H1 (cell line): ENCODE results near the gene KANSL1L. TPM values are rescaled to one million over a fixed set of nuclear protein-coding genes. Genes with fewer than 3 reads are reported as not detected.

Source experiments
- CTCF ChIA-PET: fragments of 300-600 bp; sonication (Branson Sonifier 250); formaldehyde crosslinking; loops from one replicate; lab custom pipeline; 2021; ENCODE audit not compliant: partially characterized antibody; lab: Charles Lee
- POLR2A ChIA-PET: fragments of 300-600 bp; sonication (Branson Sonifier 250); formaldehyde crosslinking; loops from one replicate; lab custom pipeline; 2021; ENCODE audit warnings: inconsistent platforms; ENCODE audit not compliant: partially characterized antibody; lab: Charles Lee
- DNase-seq, 2 experiments: peaks; one replicate each; pipeline versions ENCODE4 v3.0.0 to v3.0.0-alpha.2; 2010 to 2022; ENCODE audit warnings: low spot score in 2 of 2, low read depth in 1 of 2, mixed read lengths in 1 of 2
- FAIRE-seq: peaks from 2 replicates; lab custom pipeline; 2011; peaks lifted over from hg19 to GRCh38; lab: Jason Lieb, UNC
- H2AFZ ChIP-seq: 2 replicates; pipeline ENCODE4 v1.8.1; 2012; ENCODE audit warnings: low read length, inconsistent platforms
- H2AK5ac ChIP-seq: 2 replicates; pipeline ENCODE4 v1.6.1; 2013; ENCODE audit warnings: low read depth, low read length
- H2BK120ac ChIP-seq: replicated peaks from 2 replicates; pipeline ENCODE3; 2013; ENCODE audit warnings: low read depth, low read length, inconsistent platforms
- H2BK12ac ChIP-seq: 2 replicates; pipeline ENCODE4 v1.6.1; 2013; ENCODE audit warnings: low read depth, low read length
- H2BK15ac ChIP-seq: 2 replicates; pipeline ENCODE4 v1.6.1; 2013; ENCODE audit warnings: low read length
- H2BK20ac ChIP-seq: 2 replicates; pipeline ENCODE4 v1.6.1; 2013; ENCODE audit warnings: low read length
- H2BK5ac ChIP-seq: 2 replicates; pipeline ENCODE4 v1.6.1; 2013; ENCODE audit warnings: low read depth, low read length
- H3K14ac ChIP-seq: 2 replicates; pipeline ENCODE4 v1.6.1; 2013; ENCODE audit warnings: inconsistent platforms; ENCODE audit not compliant: insufficient read length
- H3K18ac ChIP-seq: 2 replicates; pipeline ENCODE4 v1.6.1; 2013; ENCODE audit warnings: low read length; ENCODE audit errors: extremely low read depth
- H3K23ac ChIP-seq: 2 replicates; pipeline ENCODE4 v1.6.1; 2013; ENCODE audit warnings: inconsistent platforms; ENCODE audit not compliant: insufficient read length
- H3K23me2 ChIP-seq: 2 replicates; pipeline ENCODE4 v1.6.1; 2013; ENCODE audit warnings: low read depth, low read length
- H3K27ac ChIP-seq: 2 replicates; pipeline ENCODE4 v1.6.1; 2011; ENCODE audit warnings: low read depth, low read length, inconsistent platforms
- H3K27me3 ChIP-seq, 4 experiments: replicated peaks in 1 of 4; 1 replicate in 1 of 4; 2 replicates in 3 of 4; pipeline versions ENCODE4 v1.6.1 to v1.8.1; 2011 to 2013; ENCODE audit warnings: low read length in 3 of 4, mild to moderate bottlenecking in 3 of 4, inconsistent platforms in 2 of 4, mixed read lengths in 2 of 4, moderate library complexity in 1 of 4; ENCODE audit not compliant: control insufficient read depth in 3 of 4, insufficient read depth in 3 of 4; ENCODE audit errors: extremely low read depth in 1 of 4
- H3K36me3 ChIP-seq, 4 experiments: 2 replicates each; pipeline versions ENCODE4 v1.6.1 to v1.8.1; 2011 to 2013; ENCODE audit warnings: mild to moderate bottlenecking in 4 of 4, low read length in 3 of 4, moderate library complexity in 2 of 4, control low read depth in 1 of 4, inconsistent platforms in 1 of 4; ENCODE audit not compliant: insufficient read depth in 4 of 4, control insufficient read depth in 2 of 4
- H3K4ac ChIP-seq: replicated peaks from 2 replicates; pipeline ENCODE3; 2013; ENCODE audit warnings: low read length, low read depth, mixed read lengths, inconsistent platforms; ENCODE audit not compliant: insufficient read length
- H3K4me1 ChIP-seq, 4 experiments: replicated peaks in 1 of 4; 1 replicate in 1 of 4; 2 replicates in 3 of 4; pipeline versions ENCODE4 v1.6.1 to v1.8.1; 2011 to 2013; ENCODE audit warnings: low read length in 3 of 4, inconsistent platforms in 2 of 4, mixed read lengths in 1 of 4; ENCODE audit not compliant: insufficient read depth in 4 of 4, control insufficient read depth in 3 of 4
- H3K4me2 ChIP-seq, 2 experiments: 2 replicates each; pipeline versions ENCODE4 v1.6.1 to v1.8.1; 2011 to 2013; ENCODE audit warnings: low read depth in 2 of 2, low read length in 2 of 2, control low read depth in 1 of 2, inconsistent platforms in 1 of 2, mild to moderate bottlenecking in 1 of 2; ENCODE audit not compliant: insufficient read depth in 1 of 2
- H3K4me3 ChIP-seq, 4 experiments: fragments of 200-600, 300-600 bp in 1 of 4; sonication (generic), shearing (Covaris generic), sonication (Bioruptor Twin) in 1 of 4; 2 replicates each; pipeline versions ENCODE4 v1.5.1 to v1.8.1; 2011 to 2016; ENCODE audit warnings: low read length in 4 of 4, low read depth in 3 of 4, control low read depth in 2 of 4, inconsistent platforms in 2 of 4, mild to moderate bottlenecking in 2 of 4, mixed read lengths in 1 of 4, moderate library complexity in 1 of 4; ENCODE audit not compliant: insufficient read depth in 2 of 4; ENCODE audit errors: extremely low read depth in 1 of 4
- H3K56ac ChIP-seq: replicated peaks from 2 replicates; pipeline ENCODE3; 2013; ENCODE audit warnings: low read depth, mild to moderate bottlenecking, mixed read lengths, low read length, inconsistent platforms; ENCODE audit not compliant: insufficient read length
- H3K79me1 ChIP-seq: 2 replicates; pipeline ENCODE4 v1.6.1; 2013; ENCODE audit warnings: low read depth, low read length, control low read depth
- H3K79me2 ChIP-seq, 2 experiments: 2 replicates each; pipeline versions ENCODE4 v1.6.1 to v1.8.1; 2012 to 2013; ENCODE audit warnings: low read length in 2 of 2, mild to moderate bottlenecking in 2 of 2, inconsistent platforms in 1 of 2; ENCODE audit not compliant: insufficient read depth in 2 of 2, control insufficient read depth in 1 of 2
- H3K9ac ChIP-seq, 4 experiments: replicated peaks in 1 of 4; 1 replicate in 1 of 4; 2 replicates in 3 of 4; pipeline versions ENCODE4 v1.6.1 to v1.8.1; 2011 to 2013; ENCODE audit warnings: low read depth in 3 of 4, low read length in 3 of 4, control low read depth in 2 of 4, mild to moderate bottlenecking in 2 of 4, moderate library complexity in 2 of 4, inconsistent platforms in 1 of 4; ENCODE audit errors: extremely low read depth in 1 of 4
- H3K9me3 ChIP-seq, 2 experiments: 2 replicates each; pipeline versions ENCODE4 v1.6.1 to v1.8.1; 2012 to 2013; ENCODE audit warnings: mild to moderate bottlenecking in 2 of 2, moderate library complexity in 2 of 2, control low read depth in 1 of 2, inconsistent platforms in 1 of 2, low read depth in 1 of 2, low read length in 1 of 2, mixed read lengths in 1 of 2; ENCODE audit not compliant: insufficient read depth in 2 of 2
- H4K20me1 ChIP-seq, 2 experiments: replicated peaks in 1 of 2; 2 replicates each; pipeline versions ENCODE3 to v1.8.1; 2011 to 2013; ENCODE audit warnings: inconsistent platforms in 2 of 2, low read length in 2 of 2, mild to moderate bottlenecking in 1 of 2; ENCODE audit not compliant: insufficient read depth in 2 of 2, control insufficient read depth in 1 of 2
- H4K5ac ChIP-seq: 2 replicates; pipeline ENCODE4 v1.6.1; 2013; ENCODE audit warnings: low read length, low read depth, mixed read lengths, inconsistent platforms; ENCODE audit not compliant: insufficient read length
- H4K8ac ChIP-seq: 2 replicates; pipeline ENCODE4 v1.8.0; 2013; ENCODE audit warnings: mild to moderate bottlenecking, moderate library complexity, low read length, inconsistent platforms; ENCODE audit not compliant: insufficient read depth; ENCODE audit errors: extremely low read depth
- H4K91ac ChIP-seq: replicated peaks from 2 replicates; pipeline ENCODE3; 2013; ENCODE audit warnings: low read length, mixed read lengths, inconsistent platforms; ENCODE audit not compliant: insufficient read length
- BRCA1 ChIP-seq: IDR thresholded peaks from 2 replicates; pipeline ENCODE4 v1.6.1; 2012; ENCODE audit warnings: low read depth, low read length, improper control_type of control experiment
- CHD2 ChIP-seq: IDR thresholded peaks from 2 replicates; pipeline ENCODE4 v1.6.1; 2012; ENCODE audit warnings: low read length, improper control_type of control experiment
- GABPA ChIP-seq: IDR thresholded peaks from 2 replicates; pipeline ENCODE4 v1.6.1; 2011; ENCODE audit warnings: mild to moderate bottlenecking, low read length, moderate library complexity, borderline replicate concordance; ENCODE audit not compliant: insufficient read depth
- JUN ChIP-seq: IDR thresholded peaks from 2 replicates; pipeline ENCODE4 v1.6.1; 2011; ENCODE audit warnings: low read depth, mild to moderate bottlenecking, improper control_type of control experiment, low read length
- NANOG ChIP-seq: IDR thresholded peaks from 2 replicates; pipeline ENCODE4 v1.6.1; 2011; ENCODE audit warnings: low read length, low read depth, mild to moderate bottlenecking, inconsistent platforms; ENCODE audit not compliant: insufficient read depth, poor library complexity, severe bottlenecking
- POLR2AphosphoS5 ChIP-seq: IDR thresholded peaks from 2 replicates; pipeline ENCODE4 v1.6.1; 2011; ENCODE audit warnings: low read depth, low read length
- SP1 ChIP-seq: IDR thresholded peaks from 2 replicates; pipeline ENCODE4 v1.6.1; 2011; ENCODE audit warnings: low read depth, low read length
- TAF1 ChIP-seq: IDR thresholded peaks from 2 replicates; pipeline ENCODE4 v1.6.1; 2011; ENCODE audit warnings: mild to moderate bottlenecking, low read depth, low read length
- TCF12 ChIP-seq: IDR thresholded peaks from 2 replicates; pipeline ENCODE4 v1.6.1; 2011; ENCODE audit warnings: low read depth, mild to moderate bottlenecking, low read length
- YY1 ChIP-seq: IDR thresholded peaks from 2 replicates; pipeline ENCODE4 v1.6.1; 2011; ENCODE audit warnings: low read depth, mild to moderate bottlenecking, low read length
- WGBS, 2 experiments: shearing (Covaris generic) in 1 of 2; methylation state at CpG; one replicate each; pipeline versions ENCODE4 v1.1.6 to v1.1.7; 2013 to 2015; ENCODE audit warnings: low lambda C conversion rate in 2 of 2, mixed read lengths in 2 of 2, inconsistent platforms in 1 of 2, low coverage in 1 of 2, missing lambda C conversion rate in 1 of 2; ENCODE audit not compliant: insufficient replicate concordance in 2 of 2, insufficient coverage in 1 of 2, insufficient read length in 1 of 2; ENCODE audit errors: extremely low coverage in 1 of 2, missing lambda C conversion rate in 1 of 2; 5-methylcytosine and 5-hydroxymethylcytosine counted together
- polyA plus RNA-seq, 7 experiments: library from polyadenylated mRNA; depleted of rRNA in 3 of 7; stranded (reverse) in 5 of 7; unstranded in 2 of 7; fragments of >200 nt in 5 of 7; fragments of 200-250 nt in 2 of 7; gene quantifications; 1 replicate in 5 of 7; 2 replicates in 1 of 7; 4 replicates in 1 of 7; pipeline versions ENCODE4 v1.2.1 to v1.2.3, GENCODE V29; 2011 to 2013; ENCODE audit warnings: missing spikeins in 2 of 7, mixed read lengths in 2 of 7
- total RNA-seq: library from RNA; stranded (reverse); fragmentation: NEBNext Ultra II Directional; extraction: Animal tissue kit (Norgen Biotek cat#: 25700); gene quantifications from 2 replicates; pipeline ENCODE4 v1.2.1, GENCODE V29; 2021
- TF ChIP-seq, protein P1 (sequence below), 3 experiments: IDR thresholded peaks; 1 replicate in 2 of 3; 2 replicates in 1 of 3; pipeline versions ENCODE4 v1.5.1 to v1.6.1; 2011; ENCODE audit warnings: low read length in 3 of 3, mild to moderate bottlenecking in 3 of 3, inconsistent platforms in 2 of 3, low read depth in 1 of 3, moderate library complexity in 1 of 3; ENCODE audit not compliant: insufficient read depth in 1 of 3; ENCODE audit errors: control extremely low read depth in 1 of 3

The KANSL1L gene
- total and polyA plus RNA-seq, 2 of the 8 experiments (the other 6 are each of a cell fraction or from before 2014, with no cell fraction given), result 5.4 to 17.2 TPM

DNA sequence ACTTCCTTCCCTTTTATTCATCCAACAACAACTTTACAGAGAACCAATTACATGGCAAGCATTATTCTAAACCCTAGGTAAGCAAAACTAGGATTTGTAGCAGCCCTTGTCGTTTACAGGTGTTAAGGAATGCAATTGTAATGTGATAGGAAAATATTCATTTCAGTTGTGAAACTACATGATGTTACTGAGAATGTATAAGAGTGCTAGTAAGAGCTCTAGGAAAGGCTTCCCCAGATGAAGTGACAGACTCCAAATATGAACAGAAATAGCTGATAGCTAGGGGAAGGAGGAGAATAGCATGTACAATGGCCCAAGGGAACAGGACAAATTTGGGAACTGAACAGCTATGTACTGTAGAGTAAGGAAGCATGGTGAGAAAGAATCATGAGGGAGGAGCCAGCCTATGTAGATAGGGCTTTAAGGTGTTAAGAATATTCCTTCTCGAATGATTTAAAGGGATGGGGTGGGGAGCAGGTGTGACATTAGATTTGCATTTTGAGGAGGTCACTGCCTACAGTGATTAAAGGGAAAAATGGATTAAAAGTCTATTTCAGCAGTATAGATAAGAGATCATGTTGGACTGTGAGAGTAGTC, 137.0 kb downstream of the KANSL1L start:
- FAIRE-seq (no peak), DNase-seq (no peak)
- Histone ChIP-seq H3K79me2 (no peaks in the 10 kb centered on the region), H3K4ac (no peak overlapping the region), H3K4me1 (no peaks in the 10 kb centered on the region), H3K9me3 (no peaks in the 10 kb centered on the region), H3K9ac (no peak overlapping the region), H3K23me2 (no peaks in the 10 kb centered on the region), H3K4me3 (no peak overlapping the region), H2AK5ac (no peak overlapping the region), H3K18ac (no peak overlapping the region), H2BK5ac (no peak overlapping the region), H4K5ac (no peak overlapping the region), H2AFZ (no peak overlapping the region), H3K14ac (no peak overlapping the region), H4K20me1 (no peaks in the 10 kb centered on the region), H4K8ac (no peak overlapping the region), H2BK12ac (no peak overlapping the region), H3K23ac (no peak overlapping the region), H3K56ac (no peak overlapping the region), H3K27ac (no peak overlapping the region), H4K91ac (no peak overlapping the region), H2BK15ac (no peak overlapping the region), H2BK20ac (no peak overlapping the region), H3K4me2 (no peak overlapping the region), H3K27me3 (no peaks in the 10 kb centered on the region), H3K79me1 (no peaks in the 10 kb centered on the region), H2BK120ac (no peak overlapping the region), H3K36me3 (no peaks in the 10 kb centered on the region; a peak in 1 of 8 replicates)
- 89% methylated on average over 2 of the region's 2 CpGs; no CpG with 5 or more reads in 1 of the 2 experiments for WGBS, 2 experiments
- CTCF ChIA-PET, result interaction anchor here (0.6 to 0.7 kb wide), 3 partner anchors 173 to 1695 kb away, joined by 3 read pairs; no protein-coding TSS in a partner anchor
- POLR2A ChIA-PET, result interaction anchor here (0.9 to 2.4 kb wide), 7 partner anchors 9 to 165 kb away, joined by 3 to 9 read pairs (median 4); no protein-coding TSS in a partner anchor
- TF ChIP-seq TCF12, result no peak
- TF ChIP-seq JUN, result no peak
- no peak; the same call in 1 of the 2 replicates for TF ChIP-seq POLR2AphosphoS5
- TF ChIP-seq CHD2, result no peak
- TF ChIP-seq BRCA1, result no peak
- TF ChIP-seq SP1, result no peak
- TF ChIP-seq NANOG, result no peak
- no peak for TF ChIP-seq GABPA
- TF ChIP-seq, protein P1, sequence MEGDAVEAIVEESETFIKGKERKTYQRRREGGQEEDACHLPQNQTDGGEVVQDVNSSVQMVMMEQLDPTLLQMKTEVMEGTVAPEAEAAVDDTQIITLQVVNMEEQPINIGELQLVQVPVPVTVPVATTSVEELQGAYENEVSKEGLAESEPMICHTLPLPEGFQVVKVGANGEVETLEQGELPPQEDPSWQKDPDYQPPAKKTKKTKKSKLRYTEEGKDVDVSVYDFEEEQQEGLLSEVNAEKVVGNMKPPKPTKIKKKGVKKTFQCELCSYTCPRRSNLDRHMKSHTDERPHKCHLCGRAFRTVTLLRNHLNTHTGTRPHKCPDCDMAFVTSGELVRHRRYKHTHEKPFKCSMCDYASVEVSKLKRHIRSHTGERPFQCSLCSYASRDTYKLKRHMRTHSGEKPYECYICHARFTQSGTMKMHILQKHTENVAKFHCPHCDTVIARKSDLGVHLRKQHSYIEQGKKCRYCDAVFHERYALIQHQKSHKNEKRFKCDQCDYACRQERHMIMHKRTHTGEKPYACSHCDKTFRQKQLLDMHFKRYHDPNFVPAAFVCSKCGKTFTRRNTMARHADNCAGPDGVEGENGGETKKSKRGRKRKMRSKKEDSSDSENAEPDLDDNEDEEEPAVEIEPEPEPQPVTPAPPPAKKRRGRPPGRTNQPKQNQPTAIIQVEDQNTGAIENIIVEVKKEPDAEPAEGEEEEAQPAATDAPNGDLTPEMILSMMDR (IDR thresholded peaks at IDR 0.05; ENCODE audit: control extremely low read depth in 1 of 3, insufficient read depth in 1 of 3, low read depth in 1 of 3, low read length in 3 of 3), result no peak
- no peak for TF ChIP-seq YY1
- no peak for TF ChIP-seq TAF1
